ENCODE measurements around the gene ZNF106.

ZNF106 gene

GRCh38 chr15:42510258-42511006, 19.5 kb upstream of the ZNF106 start:
- H3K27me3 ChIP-seq (ENCODE audit: insufficient read depth, low read length, poor library complexity) = no peaks in the 10 kb centered on the region
- H3K23ac ChIP-seq (ENCODE audit: low read length) = no peak overlapping the region
- H3K4me3 ChIP-seq (ENCODE audit: low read length) = no peak overlapping the region
- no peak overlapping the region for H2AK5ac ChIP-seq (ENCODE audit: low read length)
- no peaks in the 10 kb centered on the region for H3K4me1 ChIP-seq (ENCODE audit: control insufficient read depth, low read depth, low read length)
- peaks cover 5% of the 10 kb centered on the region for H3K79me1 ChIP-seq (ENCODE audit: low read length)
- H2BK15ac ChIP-seq (replicated peaks; ENCODE audit: low read depth) = no peak overlapping the region
- no peak overlapping the region for H4K8ac ChIP-seq (ENCODE audit: low read depth, low read length)
- no peak overlapping the region for H3K56ac ChIP-seq (ENCODE audit: low read length)
- no peak for DNase-seq
- H3K36me3 ChIP-seq (ENCODE audit: control insufficient read depth, insufficient read depth, low read length) = no peaks in the 10 kb centered on the region
- WGBS (ENCODE audit: extremely low coverage, insufficient coverage, low lambda C conversion rate) = no CpG with 5 or more reads among the region's 4 CpGs
- H3K9ac ChIP-seq (ENCODE audit: low read length) = no peak overlapping the region
- H4K5ac ChIP-seq (ENCODE audit: low read length) = no peak overlapping the region
- H3K4me2 ChIP-seq (ENCODE audit: low read length) = no peak overlapping the region
- no peak overlapping the region for H3K18ac ChIP-seq (ENCODE audit: low read length)
- no peak overlapping the region for H3K27ac ChIP-seq (ENCODE audit: low read depth, low read length)
- H2BK5ac ChIP-seq (ENCODE audit: low read length) = no peak overlapping the region
- no peak overlapping the region for H3K4ac ChIP-seq (ENCODE audit: low read depth, low read length)
- peaks cover 2% of the 10 kb centered on the region for H3K79me2 ChIP-seq (ENCODE audit: control insufficient read depth, insufficient read depth, low read length)
- H2BK120ac ChIP-seq (ENCODE audit: low read depth, low read length) = no peak overlapping the region

GRCh38 chr15:42508263-42508690, 17.3 kb upstream of the ZNF106 start:
- Histone ChIP-seq H3K79me1 (ENCODE audit: low read length) (peaks cover 5% of the 10 kb centered on the region), H3K56ac (ENCODE audit: low read length) (no peak overlapping the region), H3K27me3 (ENCODE audit: insufficient read depth, low read length, poor library complexity) (no peaks in the 10 kb centered on the region), H3K18ac (ENCODE audit: low read length) (no peak overlapping the region), H3K27ac (ENCODE audit: low read depth, low read length) (no peak overlapping the region), H3K23ac (ENCODE audit: low read length) (no peak overlapping the region), H3K4me2 (ENCODE audit: low read length) (no peak overlapping the region), H2AK5ac (ENCODE audit: low read length) (no peak overlapping the region), H2BK5ac (ENCODE audit: low read length) (no peak overlapping the region), H3K4ac (ENCODE audit: low read depth, low read length) (no peak overlapping the region), H2BK120ac (ENCODE audit: low read depth, low read length) (no peak overlapping the region), H3K79me2 (ENCODE audit: control insufficient read depth, insufficient read depth, low read length) (peaks cover 2% of the 10 kb centered on the region), H4K8ac (ENCODE audit: low read depth, low read length) (no peak overlapping the region), H2BK15ac (replicated peaks; ENCODE audit: low read depth) (no peak overlapping the region), H3K36me3 (ENCODE audit: control insufficient read depth, insufficient read depth, low read length) (no peaks in the 10 kb centered on the region), H4K5ac (ENCODE audit: low read length) (no peak overlapping the region), H3K4me3 (ENCODE audit: low read length) (no peak overlapping the region), H3K4me1 (ENCODE audit: control insufficient read depth, low read depth, low read length) (no peaks in the 10 kb centered on the region), H3K9ac (ENCODE audit: low read length) (no peak overlapping the region)
- no CpG with 5 or more reads among the region's 9 CpGs for WGBS (ENCODE audit: extremely low coverage, insufficient coverage, low lambda C conversion rate)
- no peak for DNase-seq

- DNase-seq = no peak
- Histone ChIP-seq H3K56ac (ENCODE audit: low read length) (no peak overlapping the region), H3K27ac (ENCODE audit: low read depth, low read length) (no peak overlapping the region), H2AK5ac (ENCODE audit: low read length) (no peak overlapping the region), H2BK120ac (ENCODE audit: low read depth, low read length) (no peak overlapping the region), H3K4me2 (ENCODE audit: low read length) (no peak overlapping the region), H3K79me2 (ENCODE audit: control insufficient read depth, insufficient read depth, low read length) (peaks cover 2% of the 10 kb centered on the region), H3K4ac (ENCODE audit: low read depth, low read length) (no peak overlapping the region), H3K36me3 (ENCODE audit: control insufficient read depth, insufficient read depth, low read length) (no peaks in the 10 kb centered on the region), H3K4me3 (ENCODE audit: low read length) (no peak overlapping the region), H3K27me3 (ENCODE audit: insufficient read depth, low read length, poor library complexity) (no peaks in the 10 kb centered on the region), H3K79me1 (ENCODE audit: low read length) (peaks cover 8% of the 10 kb centered on the region), H4K5ac (ENCODE audit: low read length) (no peak overlapping the region), H3K4me1 (ENCODE audit: control insufficient read depth, low read depth, low read length) (no peaks in the 10 kb centered on the region), H3K18ac (ENCODE audit: low read length) (no peak overlapping the region), H4K8ac (ENCODE audit: low read depth, low read length) (no peak overlapping the region), H3K23ac (ENCODE audit: low read length) (no peak overlapping the region), H2BK15ac (replicated peaks; ENCODE audit: low read depth) (no peak overlapping the region), H3K9ac (ENCODE audit: low read length) (no peak overlapping the region), H2BK5ac (ENCODE audit: low read length) (no peak overlapping the region)
- WGBS (ENCODE audit: extremely low coverage, insufficient coverage, low lambda C conversion rate) = no CpG with 5 or more reads among the region's 4 CpGs
These were observed 16.6 kb upstream of the ZNF106 start for GRCh38 chr15:42507514-42507913.

GRCh38 chr15:42504631-42505030, 13.7 kb upstream of the ZNF106 start:
- Histone ChIP-seq H3K4me3 (ENCODE audit: low read length) (no peak overlapping the region), H2BK5ac (ENCODE audit: low read length) (no peak overlapping the region), H3K18ac (ENCODE audit: low read length) (no peak overlapping the region), H4K5ac (ENCODE audit: low read length) (no peak overlapping the region), H2AK5ac (ENCODE audit: low read length) (no peak overlapping the region), H2BK120ac (ENCODE audit: low read depth, low read length) (no peak overlapping the region), H3K4me1 (ENCODE audit: control insufficient read depth, low read depth, low read length) (no peaks in the 10 kb centered on the region), H3K4me2 (ENCODE audit: low read length) (no peak overlapping the region), H4K8ac (ENCODE audit: low read depth, low read length) (no peak overlapping the region), H3K79me2 (ENCODE audit: control insufficient read depth, insufficient read depth, low read length) (peaks cover 4% of the 10 kb centered on the region), H3K9ac (ENCODE audit: low read length) (no peak overlapping the region), H3K27me3 (ENCODE audit: insufficient read depth, low read length, poor library complexity) (no peaks in the 10 kb centered on the region), H3K79me1 (ENCODE audit: low read length) (peaks cover 10% of the 10 kb centered on the region), H3K56ac (ENCODE audit: low read length) (no peak overlapping the region), H3K23ac (ENCODE audit: low read length) (no peak overlapping the region), H3K4ac (ENCODE audit: low read depth, low read length) (no peak overlapping the region), H3K36me3 (ENCODE audit: control insufficient read depth, insufficient read depth, low read length) (no peaks in the 10 kb centered on the region), H3K27ac (ENCODE audit: low read depth, low read length) (no peak overlapping the region), H2BK15ac (replicated peaks; ENCODE audit: low read depth) (no peak overlapping the region)
- no peak for DNase-seq
- no CpG with 5 or more reads among the region's 3 CpGs for WGBS (ENCODE audit: extremely low coverage, insufficient coverage, low lambda C conversion rate)

- H2BK120ac ChIP-seq (ENCODE audit: low read depth, low read length) = no peak overlapping the region
- no peak overlapping the region for H2BK5ac ChIP-seq (ENCODE audit: low read length)
- no peak overlapping the region for H3K4ac ChIP-seq (ENCODE audit: low read depth, low read length)
- no peak overlapping the region for H3K27ac ChIP-seq (ENCODE audit: low read depth, low read length)
- H3K4me1 ChIP-seq (ENCODE audit: control insufficient read depth, low read depth, low read length) = no peaks in the 10 kb centered on the region
- no peak overlapping the region for H3K18ac ChIP-seq (ENCODE audit: low read length)
- no peaks in the 10 kb centered on the region for H3K27me3 ChIP-seq (ENCODE audit: insufficient read depth, low read length, poor library complexity)
- DNase-seq = no peak
- no peak overlapping the region for H3K4me3 ChIP-seq (ENCODE audit: low read length)
- H3K79me2 ChIP-seq (ENCODE audit: control insufficient read depth, insufficient read depth, low read length) = peaks cover 3% of the 10 kb centered on the region
- H4K5ac ChIP-seq (ENCODE audit: low read length) = no peak overlapping the region
- no peak overlapping the region for H3K4me2 ChIP-seq (ENCODE audit: low read length)
- H4K8ac ChIP-seq (ENCODE audit: low read depth, low read length) = no peak overlapping the region
- H3K79me1 ChIP-seq (ENCODE audit: low read length) = peaks cover 9% of the 10 kb centered on the region
- H3K56ac ChIP-seq (ENCODE audit: low read length) = no peak overlapping the region
- WGBS (ENCODE audit: extremely low coverage, insufficient coverage, low lambda C conversion rate) = 100% methylated on average over 1 of the region's 1 CpG
- no peaks in the 10 kb centered on the region for H3K36me3 ChIP-seq (ENCODE audit: control insufficient read depth, insufficient read depth, low read length)
- H3K23ac ChIP-seq (ENCODE audit: low read length) = no peak overlapping the region
- H2AK5ac ChIP-seq (ENCODE audit: low read length) = no peak overlapping the region
- H3K9ac ChIP-seq (ENCODE audit: low read length) = no peak overlapping the region
- H2BK15ac ChIP-seq (replicated peaks; ENCODE audit: low read depth) = no peak overlapping the region
These were observed 12.9 kb upstream of the ZNF106 start for GRCh38 chr15:42503825-42504224.

GRCh38 chr15:42502477-42502876, 11.5 kb upstream of the ZNF106 start:
- no peak overlapping the region for H2AK5ac ChIP-seq (ENCODE audit: low read length)
- H3K4me3 ChIP-seq (ENCODE audit: low read length) = no peak overlapping the region
- H3K4me1 ChIP-seq (ENCODE audit: control insufficient read depth, low read depth, low read length) = no peaks in the 10 kb centered on the region
- H2BK120ac ChIP-seq (ENCODE audit: low read depth, low read length) = no peak overlapping the region
- no peak overlapping the region for H3K4ac ChIP-seq (ENCODE audit: low read depth, low read length)
- DNase-seq = no peak
- H2BK15ac ChIP-seq (replicated peaks; ENCODE audit: low read depth) = no peak overlapping the region
- H3K4me2 ChIP-seq (ENCODE audit: low read length) = no peak overlapping the region
- peaks cover 2% of the 10 kb centered on the region for H3K79me2 ChIP-seq (ENCODE audit: control insufficient read depth, insufficient read depth, low read length)
- no peak overlapping the region for H3K9ac ChIP-seq (ENCODE audit: low read length)
- H3K27ac ChIP-seq (ENCODE audit: low read depth, low read length) = no peak overlapping the region
- H4K8ac ChIP-seq (ENCODE audit: low read depth, low read length) = no peak overlapping the region
- WGBS (ENCODE audit: extremely low coverage, insufficient coverage, low lambda C conversion rate) = no CpG with 5 or more reads among the region's 4 CpGs
- H3K27me3 ChIP-seq (ENCODE audit: insufficient read depth, low read length, poor library complexity) = no peaks in the 10 kb centered on the region
- H3K18ac ChIP-seq (ENCODE audit: low read length) = no peak overlapping the region
- H3K79me1 ChIP-seq (ENCODE audit: low read length) = peaks cover 5% of the 10 kb centered on the region
- no peaks in the 10 kb centered on the region for H3K36me3 ChIP-seq (ENCODE audit: control insufficient read depth, insufficient read depth, low read length)
- H4K5ac ChIP-seq (ENCODE audit: low read length) = no peak overlapping the region
- no peak overlapping the region for H3K56ac ChIP-seq (ENCODE audit: low read length)
- no peak overlapping the region for H3K23ac ChIP-seq (ENCODE audit: low read length)
- H2BK5ac ChIP-seq (ENCODE audit: low read length) = no peak overlapping the region
